ENCODE measurements around the gene PPM1E. TPM values are rescaled to one million over a fixed set of nuclear protein-coding genes. Genes with fewer than 3 reads are reported as not detected.

PPM1E gene
- total and polyA plus RNA-seq, 4 experiments from 2014 or later: not detected

- DNase-seq: peak; percentile 64 to 82 (median 68)
- Mint-ChIP-seq H3K4me1 (peaks cover 9 to 17% (median 13%) of the 10 kb centered on the region in 4 donors), H3K36me3 (peaks cover 21 to 38% of the 10 kb centered on the region in 2 donors), H3K9me3 (no peaks in the 10 kb centered on the region), H3K4me3 (peak overlapping the region; percentile 77 to 96 (median 86)), H3K27ac (peak overlapping the region; percentile 96 to 98 (median 97)), H3K27me3 (no peaks in the 10 kb centered on the region)
- ChIA-PET CTCF (ENCODE audit: partially characterized antibody) (interaction anchor here (0.6 to 2.8 kb wide), 4 partner anchors 412 to 485 kb away, joined by 3 to 18 read pairs (median 4); no protein-coding TSS in a partner anchor), POLR2A (ENCODE audit: partially characterized antibody) (interaction anchor here (0.7 to 1.5 kb wide), 4 partner anchors 9 to 483 kb away, joined by 3 to 12 read pairs (median 3); no protein-coding TSS in a partner anchor)
- no peaks in the 10 kb centered on the region for H3K9me3 ChIP-seq (ENCODE audit: control insufficient read depth in 1 of 2, low read length in 2 of 2)
- H3K36me3 ChIP-seq (ENCODE audit: insufficient read depth, low read length): no peaks in the 10 kb centered on the region
- intact Hi-C loops (cut with micrococcal nuclease): loop anchor here (1.0 kb wide), 1 partner anchor 483 kb away; no protein-coding TSS in a partner anchor
- H3K4me1 ChIP-seq (ENCODE audit: insufficient read depth, low read length): peaks cover 6% of the 10 kb centered on the region
- H3K27ac ChIP-seq (ENCODE audit: low read depth, low read length): peak overlapping the region; percentile 72
- H3K27me3 ChIP-seq (ENCODE audit: insufficient read depth, low read length): no peaks in the 10 kb centered on the region
- H3K4me3 ChIP-seq (ENCODE audit: low read length in 2 of 2): peak overlapping the region; percentile 21 to 44
Measured at GRCh38 chr17:59001158-59001814, 245.6 kb downstream of the PPM1E start.

- intact Hi-C loops (cut with micrococcal nuclease): no loop called here
- POLR2A ChIA-PET (ENCODE audit: partially characterized antibody): interaction anchor here (1.0 to 1.5 kb wide), 4 partner anchors 291 to 484 kb away, joined by 3 to 12 read pairs (median 3); no protein-coding TSS in a partner anchor
Measured at GRCh38 chr17:59002126-59002525, 246.5 kb downstream of the PPM1E start.

GRCh38 chr17:59002848-59003247 is 247.2 kb downstream of the PPM1E start:
- ChIA-PET CTCF (ENCODE audit: partially characterized antibody) (interaction anchor here (1.3 to 4.1 kb wide), 7 partner anchors 291 to 484 kb away, joined by 3 to 50 read pairs (median 7); no protein-coding TSS in a partner anchor), POLR2A (ENCODE audit: partially characterized antibody) (interaction anchor here (0.8 to 4.2 kb wide), 4 partner anchors 292 to 484 kb away, joined by 3 to 28 read pairs (median 8); no protein-coding TSS in a partner anchor)
- Mint-ChIP-seq H3K36me3 (peaks cover 16 to 35% of the 10 kb centered on the region in 2 donors), H3K9me3 (no peaks in the 10 kb centered on the region), H3K4me1 (peaks cover 9 to 17% (median 13%) of the 10 kb centered on the region in 4 donors), H3K4me3 (no peak overlapping the region), H3K27ac (peak overlapping the region in 4 of 7 donors; percentile 50 to 79 (median 64)), H3K27me3 (no peaks in the 10 kb centered on the region)
- no peak for DNase-seq
- Histone ChIP-seq H3K4me3 (ENCODE audit: low read length in 2 of 2) (no peak overlapping the region), H3K9me3 (ENCODE audit: control insufficient read depth in 1 of 2, low read length in 2 of 2) (no peaks in the 10 kb centered on the region), H3K36me3 (ENCODE audit: insufficient read depth, low read length) (no peaks in the 10 kb centered on the region), H3K27ac (ENCODE audit: low read depth, low read length) (no peak overlapping the region), H3K4me1 (ENCODE audit: insufficient read depth, low read length) (peaks cover 6% of the 10 kb centered on the region), H3K27me3 (ENCODE audit: insufficient read depth, low read length) (no peaks in the 10 kb centered on the region)
- intact Hi-C loops (cut with micrococcal nuclease): no loop called here

More at GRCh38 chr17:59002126-59002525, 246.5 kb downstream of the PPM1E start:
- Histone ChIP-seq H3K4me3 (ENCODE audit: low read length in 2 of 2) (no peak overlapping the region), H3K27me3 (ENCODE audit: insufficient read depth, low read length) (no peaks in the 10 kb centered on the region), H3K4me1 (ENCODE audit: insufficient read depth, low read length) (peaks cover 6% of the 10 kb centered on the region), H3K9me3 (ENCODE audit: control insufficient read depth in 1 of 2, low read length in 2 of 2) (no peaks in the 10 kb centered on the region), H3K36me3 (ENCODE audit: insufficient read depth, low read length) (no peaks in the 10 kb centered on the region), H3K27ac (ENCODE audit: low read depth, low read length) (no peak overlapping the region)
- peak overlapping the region; percentile 13 to 98 (median 96) for H3K27ac Mint-ChIP-seq
- CTCF ChIA-PET (ENCODE audit: partially characterized antibody): interaction anchor here (0.6 to 2.8 kb wide), 5 partner anchors 43 to 484 kb away, joined by 3 to 18 read pairs (median 7); no protein-coding TSS in a partner anchor
- no peaks in the 10 kb centered on the region for H3K9me3 Mint-ChIP-seq
- H3K4me1 Mint-ChIP-seq: peaks cover 9 to 17% (median 13%) of the 10 kb centered on the region in 4 donors
- H3K27me3 Mint-ChIP-seq: no peaks in the 10 kb centered on the region
- no peak for DNase-seq
- no peak overlapping the region for H3K4me3 Mint-ChIP-seq
- peaks cover 21 to 35% of the 10 kb centered on the region in 2 donors for H3K36me3 Mint-ChIP-seq

- peak overlapping the region in 2 of 7 donors; percentile 30 to 57 for H3K27ac Mint-ChIP-seq
Measured at GRCh38 chr17:59003860-59004259, 248.2 kb downstream of the PPM1E start.

GRCh38 chr17:59004338-59005111 is 248.9 kb downstream of the PPM1E start:
- H3K9me3 Mint-ChIP-seq: no peaks in the 10 kb centered on the region
- intact Hi-C loops (cut with micrococcal nuclease): loop anchor here (1.0 to 5.0 kb wide), 7 partner anchors 293 to 804 kb away; no protein-coding TSS in a partner anchor
- no peaks in the 10 kb centered on the region for H3K36me3 ChIP-seq (ENCODE audit: insufficient read depth, low read length)
- H3K36me3 Mint-ChIP-seq: peaks cover 3 to 29% of the 10 kb centered on the region in 2 donors
- H3K4me1 Mint-ChIP-seq: peaks cover 9 to 17% (median 13%) of the 10 kb centered on the region in 4 donors
- DNase-seq: peak; percentile 57 to 68 (median 62)
- H3K27ac Mint-ChIP-seq: peak overlapping the region; percentile 49 to 91 (median 67)
- ChIA-PET POLR2A (ENCODE audit: partially characterized antibody) (interaction anchor here (0.6 to 4.2 kb wide), 6 partner anchors 43 to 687 kb away, joined by 3 to 28 read pairs (median 3); no protein-coding TSS in a partner anchor), CTCF (ENCODE audit: partially characterized antibody) (interaction anchor here (0.6 to 4.1 kb wide), 24 partner anchors 9 to 850 kb away, joined by 3 to 50 read pairs (median 4); partner anchors contain the start of genes HSF5 and SUPT4H1)
- H3K27me3 Mint-ChIP-seq: no peaks in the 10 kb centered on the region
- H3K27ac ChIP-seq (ENCODE audit: low read depth, low read length): no peak overlapping the region
- H3K4me3 ChIP-seq (ENCODE audit: low read length in 2 of 2): no peak overlapping the region
- H3K4me3 Mint-ChIP-seq: peak overlapping the region in 2 of 8 donors; percentile 20 to 28
- H3K27me3 ChIP-seq (ENCODE audit: insufficient read depth, low read length): no peaks in the 10 kb centered on the region
- no peaks in the 10 kb centered on the region for H3K9me3 ChIP-seq (ENCODE audit: control insufficient read depth in 1 of 2, low read length in 2 of 2)
- H3K4me1 ChIP-seq (ENCODE audit: insufficient read depth, low read length): peaks cover 6% of the 10 kb centered on the region

More at GRCh38 chr17:59003860-59004259, 248.2 kb downstream of the PPM1E start:
- Histone ChIP-seq H3K36me3 (ENCODE audit: insufficient read depth, low read length) (no peaks in the 10 kb centered on the region), H3K4me1 (ENCODE audit: insufficient read depth, low read length) (peaks cover 6% of the 10 kb centered on the region), H3K27ac (ENCODE audit: low read depth, low read length) (no peak overlapping the region), H3K27me3 (ENCODE audit: insufficient read depth, low read length) (no peaks in the 10 kb centered on the region), H3K4me3 (ENCODE audit: low read length in 2 of 2) (no peak overlapping the region), H3K9me3 (ENCODE audit: control insufficient read depth in 1 of 2, low read length in 2 of 2) (no peaks in the 10 kb centered on the region)
- peaks cover 8 to 34% of the 10 kb centered on the region in 2 donors for H3K36me3 Mint-ChIP-seq
- ChIA-PET POLR2A (ENCODE audit: partially characterized antibody) (interaction anchor here (0.6 to 4.2 kb wide), 4 partner anchors 46 to 485 kb away, joined by 3 to 28 read pairs (median 4); no protein-coding TSS in a partner anchor), CTCF (ENCODE audit: partially characterized antibody) (interaction anchor here (0.8 to 4.1 kb wide), 12 partner anchors 14 to 694 kb away, joined by 3 to 50 read pairs (median 4); no protein-coding TSS in a partner anchor)
- H3K9me3 Mint-ChIP-seq: no peaks in the 10 kb centered on the region
- no peak overlapping the region for H3K4me3 Mint-ChIP-seq
- H3K4me1 Mint-ChIP-seq: peaks cover 9 to 17% (median 13%) of the 10 kb centered on the region in 4 donors
- intact Hi-C loops (cut with micrococcal nuclease): loop anchor here (2.0 kb wide), 2 partner anchors 755 to 803 kb away; no protein-coding TSS in a partner anchor
- DNase-seq: no peak
- no peaks in the 10 kb centered on the region for H3K27me3 Mint-ChIP-seq

GRCh38 chr17:59007995-59008394 is 252.3 kb downstream of the PPM1E start:
- Histone ChIP-seq H3K36me3 (ENCODE audit: insufficient read depth, low read length) (peaks cover 21% of the 10 kb centered on the region), H3K9me3 (ENCODE audit: control insufficient read depth in 1 of 2, low read length in 2 of 2) (no peaks in the 10 kb centered on the region), H3K27ac (ENCODE audit: low read depth, low read length) (no peak overlapping the region), H3K27me3 (ENCODE audit: insufficient read depth, low read length) (no peaks in the 10 kb centered on the region), H3K4me3 (ENCODE audit: low read length in 2 of 2) (no peak overlapping the region), H3K4me1 (ENCODE audit: insufficient read depth, low read length) (no peaks in the 10 kb centered on the region)
- H3K27me3 Mint-ChIP-seq: no peaks in the 10 kb centered on the region
- no peak overlapping the region for H3K4me3 Mint-ChIP-seq
- H3K4me1 Mint-ChIP-seq: peaks cover 4 to 6% (median 4%) of the 10 kb centered on the region in 4 donors
- H3K27ac Mint-ChIP-seq: no peak overlapping the region
- H3K9me3 Mint-ChIP-seq: no peaks in the 10 kb centered on the region
- no peak for DNase-seq
- POLR2A ChIA-PET (ENCODE audit: partially characterized antibody): interaction anchor here (2.7 kb wide), 1 partner anchor 489 kb away, joined by 10 read pairs; no protein-coding TSS in a partner anchor
- CTCF ChIA-PET (ENCODE audit: partially characterized antibody): interaction anchor here (0.7 to 3.7 kb wide), 6 partner anchors 297 to 489 kb away, joined by 3 to 11 read pairs (median 4); no protein-coding TSS in a partner anchor
- peaks cover 12 to 36% of the 10 kb centered on the region in 2 donors for H3K36me3 Mint-ChIP-seq
- intact Hi-C loops (cut with micrococcal nuclease): loop anchor here (5.0 kb wide), 1 partner anchor 706 kb away; no protein-coding TSS in a partner anchor

All from CD4-positive, alpha-beta memory T cell (primary cell).